Prostate gland (tissue), 2 donors: Measurements from ENCODE around the gene TSSK1B.

Experiments used
- POLR2A ChIP-seq: fragments of 450-650 bp; IDR thresholded peaks from one replicate; pipeline ENCODE4 v1.6.1; 2016; ENCODE audit warnings: antibody characterized with exemption, mild to moderate bottlenecking
- POLR2AphosphoS5 ChIP-seq: sonication (generic); formaldehyde crosslinking; IDR thresholded peaks from one replicate; pipeline ENCODE4 v1.6.1; 2017; ENCODE audit warnings: antibody characterized with exemption
- TF ChIP-seq, protein P1 (sequence below), 4 experiments: fragments of 200-600 bp in 2 of 4; fragments of 450-650 bp in 2 of 4; sonication (generic) in 2 of 4; IDR thresholded peaks; 1 replicate in 3 of 4; 2 replicates in 1 of 4; pipeline ENCODE4 v1.5.1; 2016 to 2019; ENCODE audit warnings: antibody characterized with exemption in 4 of 4, mild to moderate bottlenecking in 2 of 4, moderate library complexity in 2 of 4

- no peak for TF ChIP-seq POLR2AphosphoS5
- TF ChIP-seq, protein P1, sequence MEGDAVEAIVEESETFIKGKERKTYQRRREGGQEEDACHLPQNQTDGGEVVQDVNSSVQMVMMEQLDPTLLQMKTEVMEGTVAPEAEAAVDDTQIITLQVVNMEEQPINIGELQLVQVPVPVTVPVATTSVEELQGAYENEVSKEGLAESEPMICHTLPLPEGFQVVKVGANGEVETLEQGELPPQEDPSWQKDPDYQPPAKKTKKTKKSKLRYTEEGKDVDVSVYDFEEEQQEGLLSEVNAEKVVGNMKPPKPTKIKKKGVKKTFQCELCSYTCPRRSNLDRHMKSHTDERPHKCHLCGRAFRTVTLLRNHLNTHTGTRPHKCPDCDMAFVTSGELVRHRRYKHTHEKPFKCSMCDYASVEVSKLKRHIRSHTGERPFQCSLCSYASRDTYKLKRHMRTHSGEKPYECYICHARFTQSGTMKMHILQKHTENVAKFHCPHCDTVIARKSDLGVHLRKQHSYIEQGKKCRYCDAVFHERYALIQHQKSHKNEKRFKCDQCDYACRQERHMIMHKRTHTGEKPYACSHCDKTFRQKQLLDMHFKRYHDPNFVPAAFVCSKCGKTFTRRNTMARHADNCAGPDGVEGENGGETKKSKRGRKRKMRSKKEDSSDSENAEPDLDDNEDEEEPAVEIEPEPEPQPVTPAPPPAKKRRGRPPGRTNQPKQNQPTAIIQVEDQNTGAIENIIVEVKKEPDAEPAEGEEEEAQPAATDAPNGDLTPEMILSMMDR (IDR thresholded peaks at IDR 0.05) = no peak
- no peak for TF ChIP-seq POLR2A
These were observed 16.1 kb upstream of the TSSK1B start for GRCh38 chr5:113450929-113451328.
